ENCODE measurements around the gene CDK4. TPM values are rescaled to one million over a fixed set of nuclear protein-coding genes. Genes with fewer than 3 reads are reported as not detected.
A peak's percentile ranks its signal among the peaks of the same experiment; 100 is the strongest.

Gene CDK4
- total and polyA plus RNA-seq, 2 donors, result 38.5 to 96.8 TPM

- Histone ChIP-seq H3K9me3 (ENCODE audit: control insufficient read depth in 2 of 2, insufficient read depth in 1 of 2, low read length in 1 of 2) (peaks cover 0 to 14% of the 10 kb centered on the region in 2 donors), H3K27ac (ENCODE audit: low read depth in 1 of 2, low read length in 1 of 2) (no peak overlapping the region), H3K4me1 (ENCODE audit: control insufficient read depth in 2 of 2, insufficient read depth in 2 of 2, low read length in 2 of 2) (peaks cover 13 to 49% of the 10 kb centered on the region in 2 donors), H3K36me3 (ENCODE audit: control insufficient read depth in 2 of 2, insufficient read depth in 2 of 2, low read length in 1 of 2) (peaks cover 0 to 4% of the 10 kb centered on the region in 2 donors), H3K4me3 (ENCODE audit: low read length in 2 of 2) (no peak overlapping the region), H3K27me3 (ENCODE audit: control insufficient read depth in 2 of 2, insufficient read depth in 1 of 2, low read length in 1 of 2) (peaks cover 46 to 65% of the 10 kb centered on the region in 2 donors)
- no peak for DNase-seq (ENCODE audit: low read depth in 6 of 9, low spot score in 9 of 9)
- 98% methylated on average over 3 of the region's 3 CpGs for WGBS
Measured at GRCh38 chr12:57767876-57768275, 15.8 kb upstream of the CDK4 start.

- Histone ChIP-seq H3K27me3 (ENCODE audit: control insufficient read depth in 2 of 2, insufficient read depth in 1 of 2, low read length in 1 of 2) (peaks cover 46 to 63% of the 10 kb centered on the region in 2 donors), H3K27ac (ENCODE audit: low read depth in 1 of 2, low read length in 1 of 2) (no peak overlapping the region), H3K9me3 (ENCODE audit: control insufficient read depth in 2 of 2, insufficient read depth in 1 of 2, low read length in 1 of 2) (peaks cover 0 to 14% of the 10 kb centered on the region in 2 donors), H3K36me3 (ENCODE audit: control insufficient read depth in 2 of 2, insufficient read depth in 2 of 2, low read length in 1 of 2) (peaks cover 0 to 4% of the 10 kb centered on the region in 2 donors), H3K4me1 (ENCODE audit: control insufficient read depth in 2 of 2, insufficient read depth in 2 of 2, low read length in 2 of 2) (peaks cover 10 to 43% of the 10 kb centered on the region in 2 donors), H3K4me3 (ENCODE audit: low read length in 2 of 2) (no peak overlapping the region)
- no peak for DNase-seq (ENCODE audit: low read depth in 6 of 9, low spot score in 9 of 9)
Measured at GRCh38 chr12:57767305-57767698, 15.2 kb upstream of the CDK4 start.

- Histone ChIP-seq H3K4me1 (ENCODE audit: control insufficient read depth in 2 of 2, insufficient read depth in 2 of 2, low read length in 2 of 2) (peaks cover 10 to 39% of the 10 kb centered on the region in 2 donors), H3K4me3 (ENCODE audit: low read length in 2 of 2) (peak within 1 kb of the TSS in 1 of 2 donors; percentile 45), H3K27ac (ENCODE audit: low read depth in 1 of 2, low read length in 1 of 2) (no peak within 1 kb of the TSS), H3K9me3 (ENCODE audit: control insufficient read depth in 2 of 2, insufficient read depth in 1 of 2, low read length in 1 of 2) (peaks cover 0 to 14% of the 10 kb centered on the region in 2 donors), H3K36me3 (ENCODE audit: control insufficient read depth in 2 of 2, insufficient read depth in 2 of 2, low read length in 1 of 2) (peaks cover 0 to 4% of the 10 kb centered on the region in 2 donors), H3K27me3 (ENCODE audit: control insufficient read depth in 2 of 2, insufficient read depth in 1 of 2, low read length in 1 of 2) (peaks cover 46 to 58% of the 10 kb centered on the region in 2 donors)
- WGBS, result 13% methylated on average over 38 of the region's 38 CpGs
- no peak for DNase-seq (ENCODE audit: low read depth in 6 of 9, low spot score in 9 of 9)
Measured at GRCh38 chr12:57766464-57767304, 14.6 kb upstream of the CDK4 start, which contains the start of gene CYP27B1. TSS of gene CYP27B1 (minus strand) at chr12:57767078. CDS start at chr12:57767041, 37 bp downstream.

- no peak overlapping the region for H3K27ac ChIP-seq (ENCODE audit: low read depth in 1 of 2, low read length in 1 of 2)
- peaks cover 0 to 14% of the 10 kb centered on the region in 2 donors for H3K9me3 ChIP-seq (ENCODE audit: control insufficient read depth in 2 of 2, insufficient read depth in 1 of 2, low read length in 1 of 2)
- WGBS, result 5% methylated on average over 40 of the region's 40 CpGs
- no peak for DNase-seq (ENCODE audit: low read depth in 6 of 9, low spot score in 9 of 9)
- H3K4me3 ChIP-seq (ENCODE audit: low read length in 2 of 2), result peak overlapping the region; percentile 31 to 45
- H3K36me3 ChIP-seq (ENCODE audit: control insufficient read depth in 2 of 2, insufficient read depth in 2 of 2, low read length in 1 of 2), result peaks cover 0 to 4% of the 10 kb centered on the region in 2 donors
- peaks cover 10 to 31% of the 10 kb centered on the region in 2 donors for H3K4me1 ChIP-seq (ENCODE audit: control insufficient read depth in 2 of 2, insufficient read depth in 2 of 2, low read length in 2 of 2)
- H3K27me3 ChIP-seq (ENCODE audit: control insufficient read depth in 2 of 2, insufficient read depth in 1 of 2, low read length in 1 of 2), result peaks cover 46 to 58% of the 10 kb centered on the region in 2 donors
Measured at GRCh38 chr12:57765698-57766463, 13.8 kb upstream of the CDK4 start.

- Histone ChIP-seq H3K4me3 (ENCODE audit: low read length in 2 of 2) (peak overlapping the region; percentile 31 to 45), H3K36me3 (ENCODE audit: control insufficient read depth in 2 of 2, insufficient read depth in 2 of 2, low read length in 1 of 2) (peaks cover 0 to 4% of the 10 kb centered on the region in 2 donors), H3K9me3 (ENCODE audit: control insufficient read depth in 2 of 2, insufficient read depth in 1 of 2, low read length in 1 of 2) (peaks cover 0 to 14% of the 10 kb centered on the region in 2 donors), H3K27ac (ENCODE audit: low read depth in 1 of 2, low read length in 1 of 2) (no peak overlapping the region), H3K4me1 (ENCODE audit: control insufficient read depth in 2 of 2, insufficient read depth in 2 of 2, low read length in 2 of 2) (peaks cover 10 to 29% of the 10 kb centered on the region in 2 donors), H3K27me3 (ENCODE audit: control insufficient read depth in 2 of 2, insufficient read depth in 1 of 2, low read length in 1 of 2) (peaks cover 46 to 58% of the 10 kb centered on the region in 2 donors)
- peak in 1 of 9 donors; percentile 51 for DNase-seq (ENCODE audit: low read depth in 6 of 9, low spot score in 9 of 9)
- 2% methylated on average over 60 of the region's 60 CpGs for whole genome bisulfite sequencing
Measured at GRCh38 chr12:57765003-57765697, 13.0 kb upstream of the CDK4 start.

GRCh38 chr12:57764662-57765002 lies 12.5 kb upstream of the CDK4 start:
- Histone ChIP-seq H3K9me3 (ENCODE audit: control insufficient read depth in 2 of 2, insufficient read depth in 1 of 2, low read length in 1 of 2) (peaks cover 0 to 14% of the 10 kb centered on the region in 2 donors), H3K27me3 (ENCODE audit: control insufficient read depth in 2 of 2, insufficient read depth in 1 of 2, low read length in 1 of 2) (peaks cover 46 to 58% of the 10 kb centered on the region in 2 donors), H3K36me3 (ENCODE audit: control insufficient read depth in 2 of 2, insufficient read depth in 2 of 2, low read length in 1 of 2) (peaks cover 0 to 4% of the 10 kb centered on the region in 2 donors), H3K4me3 (ENCODE audit: low read length in 2 of 2) (peak overlapping the region in 1 of 2 donors; percentile 45), H3K4me1 (ENCODE audit: control insufficient read depth in 2 of 2, insufficient read depth in 2 of 2, low read length in 2 of 2) (peaks cover 10 to 29% of the 10 kb centered on the region in 2 donors), H3K27ac (ENCODE audit: low read depth in 1 of 2, low read length in 1 of 2) (no peak overlapping the region)
- 19% methylated on average over 17 of the region's 17 CpGs for WGBS
- no peak for DNase-seq (ENCODE audit: low read depth in 6 of 9, low spot score in 9 of 9)

GRCh38 chr12:57763881-57764661 lies 12.0 kb upstream of the CDK4 start:
- peaks cover 10 to 29% of the 10 kb centered on the region in 2 donors for H3K4me1 ChIP-seq (ENCODE audit: control insufficient read depth in 2 of 2, insufficient read depth in 2 of 2, low read length in 2 of 2)
- peaks cover 2 to 7% of the 10 kb centered on the region in 2 donors for H3K36me3 ChIP-seq (ENCODE audit: control insufficient read depth in 2 of 2, insufficient read depth in 2 of 2, low read length in 1 of 2)
- 82% methylated on average over 6 of the region's 6 CpGs for WGBS
- H3K27ac ChIP-seq (ENCODE audit: low read depth in 1 of 2, low read length in 1 of 2), result no peak overlapping the region
- DNase-seq (ENCODE audit: low read depth in 6 of 9, low spot score in 9 of 9), result no peak
- H3K27me3 ChIP-seq (ENCODE audit: control insufficient read depth in 2 of 2, insufficient read depth in 1 of 2, low read length in 1 of 2), result peaks cover 46 to 58% of the 10 kb centered on the region in 2 donors
- H3K9me3 ChIP-seq (ENCODE audit: control insufficient read depth in 2 of 2, insufficient read depth in 1 of 2, low read length in 1 of 2), result peaks cover 0 to 14% of the 10 kb centered on the region in 2 donors
- H3K4me3 ChIP-seq (ENCODE audit: low read length in 2 of 2), result no peak overlapping the region

- H3K27me3 ChIP-seq (ENCODE audit: control insufficient read depth in 2 of 2, insufficient read depth in 1 of 2, low read length in 1 of 2), result peaks cover 37 to 49% of the 10 kb centered on the region in 2 donors
- H3K4me3 ChIP-seq (ENCODE audit: low read length in 2 of 2), result no peak overlapping the region
- H3K4me1 ChIP-seq (ENCODE audit: control insufficient read depth in 2 of 2, insufficient read depth in 2 of 2, low read length in 2 of 2), result peaks cover 10 to 29% of the 10 kb centered on the region in 2 donors
- WGBS, result over 99% methylated on average over 2 of the region's 2 CpGs
- H3K36me3 ChIP-seq (ENCODE audit: control insufficient read depth in 2 of 2, insufficient read depth in 2 of 2, low read length in 1 of 2), result peaks cover 16 to 18% of the 10 kb centered on the region in 2 donors
- DNase-seq (ENCODE audit: low read depth in 6 of 9, low spot score in 9 of 9), result no peak
- H3K9me3 ChIP-seq (ENCODE audit: control insufficient read depth in 2 of 2, insufficient read depth in 1 of 2, low read length in 1 of 2), result peaks cover 0 to 14% of the 10 kb centered on the region in 2 donors
- H3K27ac ChIP-seq (ENCODE audit: low read depth in 1 of 2, low read length in 1 of 2), result no peak overlapping the region
Measured at GRCh38 chr12:57762463-57762862, 10.4 kb upstream of the CDK4 start.

Data from thymus (tissue), 11 donors.